GDM1 (cell line): ENCODE data around the gene RTN4R.

Source experiments
- DNase-seq: peaks from one replicate; lab custom pipeline; 2025; lab: John Stamatoyannopoulos, UW

The RTN4R gene

DNA sequence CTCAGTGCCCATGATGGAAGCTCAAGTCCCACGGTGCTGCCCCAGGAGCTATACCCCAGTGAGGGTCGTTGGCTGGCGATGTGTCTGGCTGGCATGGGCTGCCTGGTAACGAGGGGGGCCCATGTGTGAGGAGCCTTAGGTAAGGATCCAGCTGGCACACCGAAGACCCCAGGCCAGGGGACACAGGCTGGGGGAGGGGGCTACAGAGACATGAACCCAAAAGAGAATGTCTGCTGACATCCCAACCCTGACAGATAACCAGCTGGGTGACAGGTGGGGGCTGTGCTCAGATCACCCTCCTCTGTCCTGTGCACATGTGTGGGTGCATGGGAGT, 39.2 kb downstream of the RTN4R start:
- DNase-seq, result no peak

DNA sequence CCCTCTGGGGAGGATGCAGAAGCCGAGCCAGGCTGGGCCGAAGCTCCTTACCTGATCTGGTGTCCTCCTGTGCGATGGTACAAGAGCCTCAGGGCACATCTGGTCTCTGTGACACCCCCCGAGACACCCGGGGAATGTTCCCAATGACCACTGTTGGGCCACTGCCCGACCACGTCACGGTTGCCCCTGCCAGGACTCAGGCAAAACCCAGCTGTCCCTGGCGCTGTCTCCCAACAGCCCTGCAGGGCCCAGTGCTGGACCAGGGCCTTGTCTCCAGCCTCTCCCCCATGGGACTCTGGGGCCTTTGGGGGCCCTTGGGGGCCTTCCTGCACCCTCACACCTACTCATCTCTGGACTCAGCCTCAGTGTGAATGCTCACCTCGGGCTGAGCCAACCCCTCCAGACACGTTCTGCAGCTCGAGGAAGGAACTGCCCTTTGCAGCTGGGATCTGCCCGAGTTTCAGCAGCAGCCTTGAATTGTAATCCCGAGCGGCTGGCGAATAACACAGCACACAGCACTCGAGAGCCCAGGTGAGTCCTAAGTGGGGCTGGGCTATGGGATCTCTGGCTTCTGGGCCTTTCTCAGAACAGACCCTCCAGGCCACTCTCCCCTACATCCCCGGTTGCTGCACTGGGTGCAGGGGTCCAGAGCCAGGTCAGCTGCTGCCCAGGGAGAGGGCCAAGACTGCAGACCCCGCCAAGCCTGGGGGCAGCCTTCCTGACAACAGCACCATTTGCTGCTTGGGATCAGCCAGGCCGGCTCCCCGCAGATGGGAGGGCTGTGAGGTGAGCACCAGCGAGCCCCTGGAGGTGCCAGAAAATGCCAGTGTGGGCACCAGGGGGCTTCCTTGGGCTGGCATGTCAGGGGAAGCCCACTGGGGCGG, 39.8 kb downstream of the RTN4R start:
- DNase-seq, result no peak

DNA sequence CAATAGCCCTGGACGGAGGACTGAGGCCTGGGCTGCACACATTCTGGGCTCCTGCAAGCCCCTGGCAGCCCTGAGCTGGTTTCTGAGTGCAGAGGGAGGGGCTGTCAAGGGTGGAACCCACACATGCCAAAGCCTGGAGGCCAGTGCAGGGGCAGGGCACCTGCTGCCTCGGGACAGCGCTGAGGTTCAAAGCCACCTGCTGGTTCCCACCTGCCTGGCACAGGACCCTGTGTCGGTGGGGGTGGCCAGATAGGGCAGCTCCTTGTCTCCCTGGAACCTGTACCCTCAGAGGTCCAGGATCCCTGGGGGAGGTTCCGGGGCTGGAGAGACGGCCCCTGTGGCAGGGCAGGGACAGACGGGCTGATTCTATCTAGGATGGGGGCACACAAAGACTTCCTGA, 40.8 kb downstream of the RTN4R start:
- no peak for DNase-seq

DNA sequence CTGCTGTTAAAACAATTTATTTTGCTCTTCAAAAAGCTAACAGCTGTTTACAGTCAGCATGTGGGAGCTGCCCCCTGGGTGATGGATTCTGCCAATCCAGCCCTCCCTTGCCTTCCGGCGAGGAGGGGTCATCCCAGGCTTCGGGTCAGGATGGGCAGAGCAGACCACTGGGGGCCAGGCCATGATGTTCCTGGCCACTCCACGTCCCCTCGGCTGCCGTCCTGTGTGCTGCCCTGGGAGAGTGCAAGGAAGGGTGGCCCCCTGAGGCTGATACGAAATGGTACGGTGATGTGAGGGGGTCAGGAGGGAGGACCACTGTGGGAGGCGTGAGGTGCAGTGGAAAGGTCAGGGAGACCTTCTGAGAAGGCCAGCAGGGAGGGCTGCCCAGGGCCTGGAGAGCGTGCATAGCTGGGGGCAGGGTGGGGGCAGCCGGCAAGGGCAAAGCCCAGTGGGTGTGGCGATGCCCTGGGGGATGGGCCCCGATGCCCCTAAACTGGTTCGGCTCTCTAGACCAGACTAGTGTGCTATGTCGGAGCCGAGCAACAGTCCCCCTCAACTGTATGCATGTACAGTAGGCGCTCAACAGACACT, 41.3 kb downstream of the RTN4R start:
- DNase-seq, result no peak

DNA sequence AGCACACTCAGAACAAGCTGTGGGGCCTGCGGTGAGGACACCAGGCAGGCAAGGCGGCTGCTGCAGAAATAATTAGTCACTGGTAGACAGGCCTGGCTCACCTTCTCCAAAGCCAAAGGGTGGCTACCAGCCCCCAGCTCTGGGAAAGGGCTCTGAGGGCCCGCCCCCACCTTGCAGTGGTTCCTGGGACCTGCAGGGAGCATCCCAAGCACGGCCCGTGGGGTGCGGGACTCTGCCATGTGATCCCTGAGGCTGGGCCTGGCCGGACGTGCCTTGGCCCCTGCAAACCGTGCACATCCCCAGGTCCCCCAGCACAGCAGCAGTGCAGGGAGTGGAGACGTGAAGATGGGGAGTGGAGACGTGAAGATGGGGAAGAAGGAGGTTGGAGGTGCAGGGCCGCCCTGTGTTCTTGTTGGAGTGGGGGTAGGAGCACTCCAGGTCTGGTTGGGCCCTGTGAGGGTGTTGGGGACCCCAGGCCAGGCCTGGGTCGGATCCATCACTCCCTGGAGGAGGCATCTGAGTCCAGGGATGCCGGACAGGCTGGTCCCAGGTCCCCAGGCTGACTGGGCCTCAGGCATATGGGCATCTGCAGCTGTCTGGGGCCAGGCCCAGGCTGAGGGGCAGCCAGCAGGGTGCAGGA, 41.9 kb downstream of the RTN4R start:
- DNase-seq, result no peak

DNA sequence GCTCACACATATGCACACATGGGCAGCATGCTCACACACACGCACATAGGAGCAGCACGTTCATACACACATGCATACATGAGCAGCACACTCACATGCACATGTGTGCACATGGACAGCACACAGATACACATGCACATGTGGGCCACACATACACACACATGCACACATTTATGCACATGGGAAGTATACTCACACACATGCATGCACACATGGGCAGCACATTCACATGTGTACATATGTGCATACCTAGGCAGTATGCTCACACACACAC, 42.5 kb downstream of the RTN4R start:
- no peak for DNase-seq

DNA sequence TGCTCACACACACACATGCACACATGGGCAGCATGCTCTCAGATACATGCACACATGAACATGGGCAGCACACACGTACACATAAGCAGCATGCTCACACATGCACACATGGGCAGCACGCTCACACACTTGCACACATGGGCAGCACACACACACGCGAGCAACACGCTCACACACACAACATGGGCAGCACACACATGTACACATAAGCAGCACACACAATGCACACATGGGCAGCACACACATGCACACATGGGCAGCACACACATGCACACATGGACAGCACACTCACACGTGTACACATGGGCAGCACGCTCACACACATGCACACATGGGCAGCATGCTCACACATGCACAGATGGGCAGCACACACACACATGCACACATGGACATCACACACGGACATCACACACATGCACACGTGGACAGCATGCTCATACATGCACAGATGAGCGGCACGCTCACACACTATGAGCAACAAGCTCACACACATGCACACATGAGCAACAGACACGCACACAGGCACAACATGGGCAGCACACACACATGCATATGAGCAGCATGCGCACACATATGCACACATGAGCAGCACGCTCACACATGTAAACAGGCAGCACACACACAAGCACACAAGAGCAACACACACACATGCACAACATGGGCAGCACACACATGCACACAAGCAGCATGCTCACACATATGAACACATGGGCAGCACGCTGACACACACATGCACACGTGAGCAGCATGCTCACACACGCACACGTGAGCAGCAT, 43.0 kb downstream of the RTN4R start:
- no peak for DNase-seq

DNA sequence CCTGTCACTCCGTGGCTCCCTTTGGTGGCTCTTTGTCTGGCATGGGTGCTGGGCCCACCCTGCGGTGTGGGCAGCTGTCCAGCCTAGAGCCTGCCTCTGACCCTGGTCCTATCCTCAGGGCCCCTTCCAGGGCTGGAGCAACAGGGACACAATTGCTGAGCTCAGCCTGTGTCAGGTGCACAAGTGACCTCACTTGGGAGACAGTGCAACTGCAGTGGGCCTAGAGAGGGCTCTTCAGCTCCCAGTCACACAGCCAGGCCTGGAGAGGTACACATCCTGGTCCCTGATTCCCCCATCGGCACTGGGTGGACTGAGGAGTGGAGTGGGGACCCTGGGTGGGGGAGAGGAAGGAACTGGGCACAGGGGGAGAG, 43.9 kb downstream of the RTN4R start:
- DNase-seq, result no peak

DNA sequence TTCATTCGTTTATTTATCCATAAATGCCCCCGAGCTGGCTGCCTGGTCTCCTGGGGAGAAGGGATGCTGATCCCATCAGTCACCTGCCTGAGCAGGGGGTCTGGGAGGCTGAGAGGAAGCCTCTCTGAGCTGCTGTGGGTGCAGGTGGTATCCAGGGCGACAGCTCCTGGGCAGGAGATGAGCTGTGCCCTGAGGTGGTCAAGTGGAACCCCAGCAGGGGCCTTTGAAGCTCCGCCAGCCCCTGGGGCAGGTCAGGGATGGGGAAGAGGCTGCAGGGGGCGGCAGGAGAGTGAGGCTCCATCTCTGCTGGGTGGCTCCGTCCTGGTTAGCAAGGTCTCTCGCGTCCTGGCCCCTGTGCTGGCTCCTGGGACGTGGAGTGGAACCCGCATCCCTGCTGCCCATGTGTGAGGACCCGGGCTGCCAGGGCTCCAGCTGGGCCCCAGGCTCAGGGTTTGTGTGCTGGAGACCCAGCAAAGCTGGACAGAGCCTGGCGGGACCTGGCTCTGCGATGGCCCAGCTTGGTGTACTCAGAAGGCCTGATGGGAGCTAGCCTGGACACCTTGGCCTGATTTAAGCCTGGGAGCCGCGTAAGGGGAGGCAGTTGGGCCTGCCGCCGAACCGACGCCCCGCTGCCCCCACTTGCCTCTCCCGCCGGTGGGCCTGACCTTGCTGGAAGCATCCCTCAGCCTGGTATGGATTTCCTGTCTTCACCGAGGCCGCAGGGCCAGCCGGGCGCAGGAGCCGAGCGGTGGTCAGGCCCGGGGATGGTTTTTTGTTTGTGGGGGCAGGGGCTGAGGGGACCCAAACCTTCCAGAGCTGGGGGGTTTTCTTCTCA, 44.5 kb downstream of the RTN4R start:
- no peak for DNase-seq

DNA sequence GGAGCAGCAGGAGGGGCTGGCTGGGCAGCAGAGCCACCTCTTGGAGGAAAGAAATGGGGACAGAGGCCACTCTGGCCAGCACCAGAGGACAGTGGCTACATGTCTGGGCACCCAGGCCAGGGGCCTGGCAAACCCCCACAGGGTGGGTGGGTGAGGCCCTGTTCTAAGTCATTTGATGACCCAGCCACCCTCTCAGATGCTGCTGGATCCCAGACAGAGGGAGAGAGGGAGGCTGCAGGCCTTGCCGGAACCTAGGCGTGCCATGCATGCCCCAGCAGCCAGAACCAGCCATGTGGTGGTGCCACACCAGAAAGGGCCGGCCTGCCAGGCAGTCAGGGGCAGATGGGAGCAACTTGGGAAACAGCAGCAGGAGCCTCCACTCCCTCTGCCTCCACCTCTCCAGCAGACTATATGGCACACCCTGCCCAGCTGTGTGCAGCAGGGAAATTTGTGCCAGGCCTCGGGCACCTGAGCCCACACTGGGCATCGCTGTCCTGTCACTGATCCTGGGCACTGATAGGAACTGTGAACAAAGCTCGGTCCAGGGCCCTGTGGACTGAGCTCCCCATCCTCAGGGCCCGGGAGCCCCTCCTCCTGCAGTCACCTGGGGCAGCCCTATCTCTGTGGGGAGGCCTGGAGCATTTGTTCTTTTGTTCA, 45.2 kb downstream of the RTN4R start:
- no peak for DNase-seq

DNA sequence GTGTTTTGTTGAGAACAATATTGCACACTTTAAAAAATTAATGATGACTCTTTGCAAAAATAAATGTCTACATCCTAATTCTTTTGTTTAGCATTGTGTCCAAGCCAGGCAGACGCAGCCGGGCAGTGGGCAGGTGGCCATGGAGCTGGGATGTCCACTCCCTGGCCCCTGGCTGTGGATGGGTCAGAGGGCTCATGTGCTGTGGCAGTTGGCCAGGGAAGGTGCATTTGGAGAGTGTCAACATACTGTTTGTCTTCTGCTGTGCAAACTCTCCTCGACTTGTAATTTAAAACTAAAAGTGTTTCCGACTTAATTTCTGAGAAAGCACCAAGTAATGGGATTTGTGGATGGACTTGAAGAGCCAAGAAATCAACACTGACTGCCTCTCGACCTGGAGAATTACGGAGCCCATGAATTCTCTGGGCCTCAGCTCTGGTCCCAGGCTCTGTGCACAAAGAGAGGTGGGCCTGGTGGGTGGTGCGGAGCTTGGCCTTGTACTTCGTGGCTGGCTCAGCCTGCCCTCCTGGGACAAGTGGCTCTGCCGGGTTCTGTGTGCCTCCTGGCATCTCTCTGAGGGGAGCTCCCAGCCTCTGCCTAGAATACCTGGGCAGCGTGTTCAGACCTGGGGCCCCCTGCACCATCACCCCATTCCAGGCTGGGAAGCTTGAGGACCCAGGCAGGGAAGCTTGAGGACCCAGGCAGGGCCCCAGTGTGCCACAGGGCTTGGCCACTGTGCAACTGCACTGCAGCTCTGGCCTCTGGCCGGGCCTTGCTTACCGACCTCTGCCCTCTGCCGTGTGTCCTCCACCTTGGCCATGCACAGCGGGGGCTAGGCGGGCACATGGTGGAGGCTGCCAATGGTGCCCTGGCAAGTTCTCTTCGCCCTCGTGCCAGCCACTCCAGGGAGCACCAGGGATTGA, 46.4 kb downstream of the RTN4R start:
- no peak for DNase-seq

DNA sequence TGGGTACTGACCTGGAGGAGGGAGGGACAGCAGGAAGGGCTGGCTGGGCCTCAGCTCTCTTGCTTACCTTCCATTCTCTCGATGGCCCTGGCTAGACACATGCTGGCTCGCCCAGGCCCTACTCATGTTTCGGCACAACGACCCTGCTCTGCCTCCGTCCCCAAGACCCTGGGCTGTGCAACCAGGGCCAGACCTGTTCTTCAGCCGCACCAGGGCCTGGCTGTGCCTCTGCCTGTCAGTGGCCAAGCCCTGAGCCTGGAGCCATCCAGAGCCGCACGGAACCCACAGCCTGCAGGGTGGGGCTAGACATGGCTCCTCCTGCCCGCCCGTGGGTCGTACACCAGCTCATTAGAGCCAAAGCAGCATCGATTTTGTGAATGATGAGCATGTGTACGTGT, 47.5 kb downstream of the RTN4R start:
- no peak for DNase-seq

DNA sequence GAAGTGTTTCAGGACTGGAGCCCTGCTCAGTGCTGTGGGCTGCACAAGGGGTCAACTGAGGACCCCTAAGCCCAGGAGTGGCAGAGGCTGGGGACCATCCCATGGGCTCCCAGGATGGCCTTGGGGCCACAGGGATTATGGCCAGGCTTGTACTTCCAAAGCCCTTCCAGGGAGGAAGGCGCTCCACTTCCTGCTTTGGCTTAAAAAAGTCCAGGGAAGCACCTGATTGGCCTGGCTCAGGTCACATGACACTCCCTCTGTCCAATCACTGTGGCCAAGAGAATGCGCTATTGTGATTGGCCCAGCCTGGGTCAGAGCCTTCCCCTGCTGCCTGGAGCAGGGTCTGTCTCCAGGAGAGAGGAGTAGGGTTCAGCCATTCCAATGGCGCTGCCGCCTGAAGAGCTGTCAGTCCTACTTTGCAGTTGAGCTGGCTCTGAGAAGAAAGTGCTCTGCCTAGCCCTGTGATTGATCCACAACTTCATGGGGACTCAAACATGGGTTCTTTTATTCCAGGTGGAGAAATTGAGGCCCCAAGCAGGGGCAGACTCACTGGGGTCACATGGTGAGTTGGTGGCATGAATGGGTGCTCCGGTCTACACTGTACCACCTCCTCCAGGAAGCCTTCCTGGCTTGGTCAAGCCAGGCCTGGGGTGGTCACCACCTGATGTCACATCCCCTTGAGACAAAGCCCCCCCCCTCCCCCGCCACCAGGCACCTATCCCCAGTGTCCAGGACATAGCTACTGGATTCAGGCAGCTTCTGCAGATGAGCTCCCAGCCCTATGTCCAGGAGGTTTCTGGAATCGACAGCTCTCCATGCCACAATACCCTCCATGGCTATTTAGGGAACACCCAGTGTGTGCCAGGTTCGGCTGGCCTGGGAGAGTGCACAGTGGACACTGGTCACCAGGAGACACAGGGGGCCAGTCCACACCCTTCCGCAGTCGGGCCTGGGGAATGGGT, 48.2 kb downstream of the RTN4R start:
- DNase-seq, result no peak

DNA sequence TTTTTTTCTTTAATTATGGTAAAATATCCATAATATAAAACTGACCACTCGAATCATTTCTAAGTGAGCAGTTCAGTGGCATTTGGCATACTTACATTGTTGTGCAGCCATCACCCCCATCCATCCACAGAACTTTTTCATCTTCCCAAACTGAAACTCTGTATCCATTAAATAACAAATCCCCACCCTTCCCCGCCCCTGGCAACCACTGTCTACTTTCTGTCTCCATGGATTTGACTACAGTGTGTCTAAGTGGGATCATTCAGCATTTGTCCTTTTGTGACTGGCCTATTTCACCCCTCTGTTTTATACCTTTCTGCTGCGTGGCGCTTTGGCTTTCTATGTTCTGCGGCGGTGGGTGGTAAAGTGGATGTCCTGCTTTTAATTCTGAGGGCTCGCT, 49.1 kb downstream of the RTN4R start:
- no peak for DNase-seq

DNA sequence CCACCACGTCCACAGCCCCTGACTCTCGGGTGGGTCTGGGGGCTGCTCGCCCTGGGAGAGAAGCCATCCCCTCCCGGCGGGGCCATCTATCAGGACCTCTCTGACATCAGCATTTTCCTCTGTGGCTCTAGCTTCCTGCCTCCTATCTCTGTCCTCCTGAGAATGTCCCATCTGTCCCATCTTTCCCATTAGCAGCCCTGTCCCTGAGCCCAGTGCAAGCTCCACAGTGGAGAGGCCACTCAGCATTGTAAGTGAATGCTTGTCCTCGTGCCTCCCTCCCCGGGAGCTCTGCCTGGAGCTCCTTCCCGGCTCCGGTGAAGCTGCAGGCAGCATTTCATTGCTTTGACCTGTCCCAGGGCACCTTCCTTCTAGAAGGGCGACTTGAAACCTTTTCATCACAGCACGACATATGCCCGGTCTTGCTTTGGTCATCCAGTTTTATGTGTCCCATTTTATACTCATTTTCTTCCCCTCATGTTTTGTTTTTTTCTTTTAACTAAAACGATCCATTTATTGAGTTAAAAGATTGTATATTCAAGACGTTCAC, 49.7 kb downstream of the RTN4R start:
- no peak for DNase-seq

DNA sequence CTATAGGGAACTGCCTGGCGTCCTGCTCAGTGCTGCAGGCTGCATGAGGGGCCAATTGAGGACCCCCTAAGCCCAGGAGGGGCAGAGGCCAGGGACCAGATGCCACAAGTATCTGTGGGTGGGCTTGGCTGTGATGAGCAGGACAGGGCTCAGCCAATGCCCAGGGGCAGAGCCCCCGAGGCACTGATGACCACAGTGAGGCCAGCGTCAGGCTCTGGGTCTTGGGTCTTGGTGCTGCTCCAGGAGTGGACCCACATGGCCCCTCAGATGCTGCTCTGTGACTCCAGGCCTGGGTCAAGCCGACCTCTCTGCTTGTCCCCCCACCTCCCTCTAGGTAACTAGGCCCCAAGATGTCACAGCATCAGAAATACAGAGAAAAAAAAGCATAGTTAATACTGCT, 50.6 kb downstream of the RTN4R start:
- no peak for DNase-seq

DNA sequence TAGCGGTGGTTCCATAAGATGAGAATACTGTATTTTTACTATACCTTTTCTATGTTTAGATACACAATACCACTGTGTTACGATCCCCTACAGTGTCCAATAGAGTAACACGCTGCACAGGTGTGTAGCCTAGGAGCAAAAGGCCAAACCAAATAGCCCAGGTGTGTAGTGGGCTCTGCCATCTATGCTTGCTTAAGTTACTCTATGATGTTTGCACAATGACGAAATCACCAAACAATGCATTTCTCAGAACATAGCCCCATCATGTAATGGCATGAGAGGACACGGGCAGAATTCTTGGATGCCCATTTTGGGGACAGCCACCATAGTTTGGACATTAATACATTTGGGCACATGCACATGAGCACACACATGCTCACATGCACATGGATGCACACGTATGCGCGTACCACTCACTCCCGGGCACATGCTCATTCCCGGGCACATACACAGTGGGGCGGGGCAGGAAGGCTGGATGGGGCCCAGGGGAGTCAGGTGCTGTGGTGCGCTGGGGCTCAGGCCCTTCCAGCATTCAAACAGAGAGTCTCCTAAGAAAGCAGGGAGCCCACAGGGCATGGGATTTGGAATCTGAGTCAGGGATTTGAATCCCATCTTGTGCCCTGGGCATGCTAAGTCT, 51.1 kb downstream of the RTN4R start:
- DNase-seq, result no peak

DNA sequence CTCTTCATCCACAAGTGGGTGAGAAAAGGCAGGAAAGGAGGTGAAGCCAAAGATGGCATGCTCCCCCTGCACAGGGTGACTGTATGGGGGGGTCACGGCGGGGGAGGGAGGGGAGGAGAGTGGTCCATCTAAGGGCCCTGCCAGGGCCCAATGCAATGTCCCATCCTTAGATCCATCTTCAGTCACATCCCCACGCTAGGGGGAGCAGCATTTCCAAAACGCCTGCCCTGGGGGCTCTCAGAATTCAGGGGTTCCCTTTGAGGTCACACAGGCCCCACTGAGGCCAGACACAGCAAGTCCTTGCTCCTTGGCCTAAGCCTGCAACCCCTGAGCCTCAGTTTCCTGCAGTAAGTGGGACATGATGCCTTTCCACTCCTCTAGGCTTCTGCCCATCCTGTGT, 52.4 kb downstream of the RTN4R start:
- DNase-seq, result no peak

DNA sequence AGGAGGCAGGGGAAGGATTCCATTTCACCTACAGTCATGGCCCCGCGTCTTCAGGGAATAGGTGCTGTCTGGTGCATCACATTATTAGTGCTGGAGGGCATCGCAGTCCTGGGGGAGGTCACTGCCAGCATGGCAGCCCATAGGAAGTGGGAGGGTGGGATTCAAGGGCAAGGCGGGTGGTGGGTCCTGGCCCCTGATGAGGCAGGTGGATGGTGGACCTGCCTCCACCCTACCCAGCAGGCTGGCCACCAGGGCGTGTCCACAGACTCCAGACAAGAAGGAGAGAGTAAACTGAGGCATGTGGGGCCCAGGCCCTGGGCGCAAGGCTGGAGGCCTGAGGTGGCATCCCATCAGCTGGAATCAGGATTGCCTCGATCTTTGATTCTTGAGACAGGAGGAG, 53.3 kb downstream of the RTN4R start:
- no peak for DNase-seq
